Naive thymus-derived CD8-positive, alpha-beta T cell (primary cell): ENCODE data around the gene MOCS3. TPM values are rescaled to one million over a fixed set of nuclear protein-coding genes. Genes with fewer than 3 reads are reported as not detected.

Experiments
- ATAC-seq, 2 donors: fragments of 150-1000 bp; cut with Tn5 transposase in 1 of 2; sonication (Bioruptor Pico), chemical (Tn5 transposase) in 1 of 2; 1 replicate in 1 of 2; 2 replicates in 1 of 2; pipeline ENCODE4 v1.10.0; 2021; ENCODE audit warnings: mild to moderate bottlenecking in 2 of 2, moderate library complexity in 2 of 2
- POLR2A ChIA-PET: fragments of 350-600 bp; sonication (Branson Sonifier 250); formaldehyde crosslinking; loops from one replicate; lab custom pipeline; 2021; ENCODE audit warnings: antibody characterized with exemption; lab: Charles Lee
- DNase-seq, 10 donors: peaks; one replicate each; pipeline versions ENCODE4 v3.0.0 to v3.0.0-alpha.2; 2020 to 2022
- H3K27ac Mint-ChIP-seq, 10 donors: one replicate each; pipeline ENCODE4 v1.8.0; 2020 to 2022; ENCODE audit warnings: mild to moderate bottlenecking in 10 of 10, mixed read lengths in 10 of 10, moderate library complexity in 4 of 10, inconsistent platforms in 1 of 10
- H3K27me3 Mint-ChIP-seq, 5 donors: one replicate each; pipeline ENCODE4 v1.8.0; 2021 to 2022; ENCODE audit warnings: mixed read lengths in 5 of 5
- H3K36me3 Mint-ChIP-seq, 3 donors: one replicate each; pipeline ENCODE4 v1.8.0; 2020 to 2022; ENCODE audit warnings: mixed read lengths in 3 of 3, mild to moderate bottlenecking in 2 of 3, inconsistent platforms in 1 of 3
- H3K4me1 Mint-ChIP-seq, 4 donors: one replicate each; pipeline ENCODE4 v1.8.0; 2021 to 2022; ENCODE audit warnings: mixed read lengths in 4 of 4
- H3K4me3 Mint-ChIP-seq, 10 donors: one replicate each; pipeline ENCODE4 v1.8.0; 2020 to 2022; ENCODE audit warnings: mild to moderate bottlenecking in 10 of 10, mixed read lengths in 10 of 10, moderate library complexity in 6 of 10, inconsistent platforms in 1 of 10
- H3K9me3 Mint-ChIP-seq, 9 donors: one replicate each; pipeline ENCODE4 v1.8.0; 2020 to 2022; ENCODE audit warnings: mixed read lengths in 9 of 9, mild to moderate bottlenecking in 3 of 9, inconsistent platforms in 1 of 9, moderate library complexity in 1 of 9
- polyA plus RNA-seq, 3 donors: library from polyadenylated mRNA; unstranded; fragments of 300-500 nt; fragmentation: Illumina TruSeq; gene quantifications; one replicate each; pipeline ENCODE4 v1.2.3, GENCODE V29; 2021
- total RNA-seq, 8 experiments: library from RNA in 2 of 8; stranded (reverse) in 2 of 8; gene quantifications; one replicate each; pipeline ENCODE4 v1.2.3 and lab custom pipeline; 2021 to 2026

MOCS3 gene
- total and polyA plus RNA-seq, 5 experiments from 2014 or later: 3.5 to 8.8 (median 4.8) TPM

DNA sequence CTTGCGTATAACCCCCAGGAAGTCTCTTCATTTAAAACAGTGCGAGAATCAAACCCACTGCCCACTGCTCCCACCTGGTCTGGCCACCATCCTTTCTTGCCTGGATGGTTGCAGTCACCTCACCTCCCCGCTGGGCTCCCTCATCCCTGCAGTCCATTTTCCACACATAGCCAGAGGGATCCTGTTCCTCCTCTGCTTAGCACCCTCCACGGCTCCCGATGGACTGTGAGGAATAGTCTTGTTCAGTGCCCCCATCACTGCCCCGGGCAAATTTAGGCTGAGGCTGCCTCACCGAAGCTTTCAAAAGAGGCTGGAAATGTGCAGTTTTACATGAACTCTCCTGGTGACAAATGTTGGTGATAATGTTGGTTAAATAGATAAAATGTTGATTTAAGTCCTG, 46.6 kb downstream of the MOCS3 start:
- peaks cover 5 to 44% (median 28%) of the 10 kb centered on the region in 5 donors for H3K27me3 Mint-ChIP-seq
- ATAC-seq: no peak
- no peak for DNase-seq
- POLR2A ChIA-PET: no interaction called here
- H3K27ac Mint-ChIP-seq: peak overlapping the region in 1 of 10 donors; percentile 19
- no peaks in the 10 kb centered on the region for H3K36me3 Mint-ChIP-seq
- no peaks in the 10 kb centered on the region for H3K9me3 Mint-ChIP-seq
- no peak overlapping the region for H3K4me3 Mint-ChIP-seq
- peaks cover 0 to 2% (median 0%) of the 10 kb centered on the region in 4 donors for H3K4me1 Mint-ChIP-seq

DNA sequence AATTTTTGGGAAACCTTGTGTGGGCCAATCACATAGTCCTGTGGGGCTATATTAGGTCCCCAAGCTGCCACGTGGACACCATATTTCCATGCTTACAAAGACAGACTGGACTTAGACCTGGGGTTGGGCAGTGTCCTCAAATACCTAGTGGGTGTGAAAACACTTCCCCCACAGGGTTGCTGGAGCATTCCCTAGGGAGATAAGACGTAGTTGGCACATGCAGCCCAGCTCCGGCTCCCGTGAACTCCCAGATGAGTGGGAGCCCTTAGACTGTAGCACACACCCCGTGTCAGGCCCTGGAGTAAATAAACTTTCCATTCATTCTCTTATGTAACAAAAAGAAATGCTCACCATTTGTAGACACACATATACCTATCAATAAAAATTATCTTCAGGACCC, 50.1 kb downstream of the MOCS3 start:
- Mint-ChIP-seq H3K4me3 (no peak overlapping the region), H3K4me1 (no peaks in the 10 kb centered on the region), H3K9me3 (no peaks in the 10 kb centered on the region), H3K36me3 (no peaks in the 10 kb centered on the region), H3K27ac (no peak overlapping the region), H3K27me3 (peaks cover 2 to 32% (median 12%) of the 10 kb centered on the region in 5 donors)
- POLR2A ChIA-PET: no interaction called here
- no peak for DNase-seq
- no peak for ATAC-seq

DNA sequence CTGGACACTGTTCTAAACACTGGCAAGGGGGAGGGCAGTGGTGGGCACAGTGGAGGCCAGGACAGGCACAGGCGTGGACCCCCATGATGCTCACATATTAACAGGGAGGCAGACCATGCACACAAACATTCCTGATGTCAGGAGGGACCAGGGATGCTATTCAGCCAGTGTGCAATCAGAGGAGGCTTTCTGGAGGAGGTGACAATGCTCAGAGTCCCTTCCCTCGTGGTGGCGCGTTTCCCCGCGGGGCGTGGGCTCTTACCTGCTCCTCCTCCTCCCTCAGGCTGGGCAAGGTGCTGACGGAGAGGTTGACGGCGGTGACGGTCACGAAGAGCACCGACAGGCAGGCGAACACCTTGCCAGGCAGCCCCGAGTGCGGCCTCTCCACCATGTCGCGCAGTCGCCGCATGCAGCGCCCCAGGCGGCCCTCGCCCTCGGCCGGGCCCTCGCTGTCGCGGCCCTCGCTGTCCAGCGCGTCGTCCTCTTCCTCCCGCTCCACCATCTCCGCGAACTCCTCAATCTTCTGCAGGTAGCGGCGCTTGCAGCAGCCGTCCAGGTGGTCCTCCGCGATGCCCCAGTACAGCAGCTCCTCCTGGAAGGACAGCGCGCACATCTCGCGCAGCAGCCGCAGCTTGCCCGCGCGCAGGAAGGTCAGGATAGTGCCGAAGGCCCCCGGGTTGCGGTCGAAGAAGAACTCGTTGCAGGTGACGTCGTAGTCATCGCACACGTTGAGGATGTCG, 50.9 kb downstream of the MOCS3 start:
- POLR2A ChIA-PET: no interaction called here
- no peak for ATAC-seq
- no peak for DNase-seq
- Mint-ChIP-seq H3K4me3 (no peak overlapping the region), H3K27ac (no peak overlapping the region), H3K4me1 (peaks cover 0 to under 1% (median 0%) of the 10 kb centered on the region in 4 donors), H3K27me3 (peaks cover 7 to 35% (median 16%) of the 10 kb centered on the region in 5 donors), H3K9me3 (no peaks in the 10 kb centered on the region), H3K36me3 (no peaks in the 10 kb centered on the region)

DNA sequence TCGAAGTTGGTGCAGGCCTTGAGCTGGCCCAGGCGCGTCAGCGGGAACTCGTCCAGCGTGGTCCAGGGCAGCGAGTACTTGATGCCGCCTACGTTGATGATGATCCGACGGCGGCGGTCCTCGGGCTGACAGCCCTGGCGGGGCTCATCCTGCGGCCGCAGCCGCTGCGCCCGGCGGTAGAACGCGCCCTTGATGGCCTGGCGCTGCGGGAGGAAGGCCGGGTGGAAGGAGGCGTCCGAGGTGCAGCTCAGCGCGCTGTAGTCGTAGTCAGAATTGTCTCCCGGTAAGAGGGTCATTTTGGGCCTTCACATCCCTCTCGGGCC, 51.4 kb downstream of the MOCS3 start:
- no peak for DNase-seq

DNA sequence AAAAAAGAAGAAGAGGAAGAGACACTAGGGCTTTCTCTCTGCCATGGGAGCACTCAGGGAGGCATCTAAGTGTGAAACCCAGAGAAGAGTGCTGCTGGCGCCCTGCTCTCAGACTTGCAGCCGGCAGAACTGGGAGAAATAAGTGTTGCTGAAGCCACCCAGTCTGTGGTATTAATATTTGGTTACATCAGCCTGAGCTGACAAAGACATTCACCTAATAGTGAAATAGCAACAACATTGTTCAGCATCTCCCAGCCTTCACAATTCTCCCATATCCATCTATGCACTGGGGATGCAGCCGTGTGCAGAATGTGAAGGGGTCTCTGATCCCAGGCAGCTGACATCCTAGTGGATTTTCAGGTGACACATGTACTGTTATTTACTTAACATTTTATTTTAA, 52.3 kb downstream of the MOCS3 start:
- no peak for ATAC-seq
- Mint-ChIP-seq H3K4me1 (peaks cover 0 to 1% (median 0%) of the 10 kb centered on the region in 4 donors), H3K4me3 (no peak overlapping the region), H3K36me3 (no peaks in the 10 kb centered on the region), H3K27ac (no peak overlapping the region), H3K9me3 (no peaks in the 10 kb centered on the region), H3K27me3 (peaks cover 10 to 39% (median 20%) of the 10 kb centered on the region in 5 donors)
- POLR2A ChIA-PET: no interaction called here
- no peak for DNase-seq

More for the DNA sequence above, 51.4 kb downstream of the MOCS3 start:
- no peaks in the 10 kb centered on the region for H3K9me3 Mint-ChIP-seq
- H3K27me3 Mint-ChIP-seq: peaks cover 10 to 38% (median 20%) of the 10 kb centered on the region in 5 donors
- no peak for ATAC-seq
- H3K36me3 Mint-ChIP-seq: no peaks in the 10 kb centered on the region
- H3K4me3 Mint-ChIP-seq: no peak overlapping the region
- no peak overlapping the region for H3K27ac Mint-ChIP-seq
- POLR2A ChIA-PET: no interaction called here
- peaks cover 0 to 1% (median 0%) of the 10 kb centered on the region in 4 donors for H3K4me1 Mint-ChIP-seq

DNA sequence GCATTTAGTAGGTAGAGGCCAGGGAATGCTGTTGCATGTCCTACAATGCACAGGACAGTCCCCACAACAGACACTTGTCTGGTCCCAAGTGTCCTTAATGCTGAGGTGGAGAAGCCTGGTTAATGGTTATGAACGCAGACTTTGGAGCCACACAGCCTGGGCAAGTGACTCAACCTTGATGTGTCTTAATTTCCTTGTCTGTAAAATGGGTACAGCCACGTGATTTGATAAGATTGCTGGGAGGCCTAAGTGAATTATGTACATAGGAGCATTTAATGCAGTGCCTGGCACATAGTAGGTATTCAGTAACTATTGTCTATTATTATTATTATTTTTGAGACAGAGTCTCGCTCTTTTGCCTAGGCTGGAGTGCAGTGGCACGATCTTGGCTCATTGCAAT, 52.9 kb downstream of the MOCS3 start:
- H3K36me3 Mint-ChIP-seq: no peaks in the 10 kb centered on the region

DNA sequence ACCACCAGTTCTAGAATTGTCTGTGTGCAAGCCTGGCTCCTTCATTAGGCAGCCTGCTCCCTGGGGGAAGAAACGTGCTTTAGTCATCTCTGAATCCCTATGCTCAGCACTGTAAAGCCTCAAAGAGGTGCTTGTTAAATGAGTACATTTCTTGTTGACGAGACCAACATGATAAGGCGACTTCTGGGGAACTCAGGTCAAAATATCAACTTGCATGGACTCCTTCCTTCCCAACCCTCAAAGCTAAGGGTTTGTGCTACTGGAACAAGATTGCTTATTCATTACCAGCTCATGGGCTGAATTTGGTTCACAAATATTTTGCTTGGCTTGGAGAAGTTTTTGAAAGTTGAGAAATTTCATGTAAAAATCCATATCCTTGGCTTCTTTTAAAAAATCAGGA, 53.7 kb downstream of the MOCS3 start:
- no peak for ATAC-seq
- H3K9me3 Mint-ChIP-seq: no peaks in the 10 kb centered on the region
- H3K4me1 Mint-ChIP-seq: peaks cover 0 to 1% (median 0%) of the 10 kb centered on the region in 4 donors
- POLR2A ChIA-PET: no interaction called here
- no peak overlapping the region for H3K27ac Mint-ChIP-seq
- DNase-seq: no peak
- no peaks in the 10 kb centered on the region for H3K36me3 Mint-ChIP-seq
- peaks cover 13 to 38% (median 22%) of the 10 kb centered on the region in 5 donors for H3K27me3 Mint-ChIP-seq
- H3K4me3 Mint-ChIP-seq: no peak overlapping the region

More for the DNA sequence above, 52.9 kb downstream of the MOCS3 start:
- no peaks in the 10 kb centered on the region for H3K9me3 Mint-ChIP-seq
- H3K27me3 Mint-ChIP-seq: peaks cover 10 to 39% (median 20%) of the 10 kb centered on the region in 5 donors
- no peak overlapping the region for H3K27ac Mint-ChIP-seq
- POLR2A ChIA-PET: no interaction called here
- H3K4me1 Mint-ChIP-seq: peaks cover 0 to 1% (median 0%) of the 10 kb centered on the region in 4 donors
- H3K4me3 Mint-ChIP-seq: no peak overlapping the region
- DNase-seq (no peak), ATAC-seq (no peak)

Other genes starting within 250 kb of the MOCS3 start
- gene PARD6B, start 227.2 kb upstream of the MOCS3 start, total RNA-seq: 10 to 100 TPM in 1 of 2 experiments, 1 to 10 TPM in 1; 9.4 to 12.0 TPM
- gene PARD6B, start 227.2 kb upstream of the MOCS3 start, polyA plus RNA-seq: 1 to 10 TPM in 2 of 3 donors, under 1 TPM in 1; 0.49 to 2.0 (median 1.4) TPM
- gene BCAS4, start 163.8 kb upstream of the MOCS3 start, total RNA-seq: 10 to 100 TPM; 77.4 to 89.9 TPM
- 10 to 100 TPM; 33.5 to 51.5 (median 39.9) TPM for gene BCAS4, start 163.8 kb upstream of the MOCS3 start, polyA plus RNA-seq
- 10 to 100 TPM; 73.4 to 73.8 TPM for gene ADNP, start 27.4 kb upstream of the MOCS3 start, total RNA-seq
- gene ADNP, start 27.4 kb upstream of the MOCS3 start, polyA plus RNA-seq: 10 to 100 TPM in 1 of 3 donors, 1 to 10 TPM in 2; 6.3 to 10.9 (median 8.2) TPM
- 10 to 100 TPM; 45.4 to 46.6 TPM for gene DPM1, start 286 bp upstream of the MOCS3 start, total RNA-seq
- 10 to 100 TPM; 65.0 to 79.8 (median 75.3) TPM for gene DPM1, start 286 bp upstream of the MOCS3 start, polyA plus RNA-seq
- gene KCNG1, start 64.3 kb downstream of the MOCS3 start, total RNA-seq: 1 to 10 TPM; 1.8 to 2.3 TPM
- not detected for gene KCNG1, start 64.3 kb downstream of the MOCS3 start, polyA plus RNA-seq